Measurements from ENCODE around the gene ABAT. TPM values are rescaled to one million over a fixed set of nuclear protein-coding genes. Genes with fewer than 3 reads are reported as not detected.
A peak's percentile ranks its signal among the peaks of the same experiment; 100 is the strongest.

The ABAT gene
- total RNA-seq, 1 donor from 2014 or later: 70.9 TPM

DNA sequence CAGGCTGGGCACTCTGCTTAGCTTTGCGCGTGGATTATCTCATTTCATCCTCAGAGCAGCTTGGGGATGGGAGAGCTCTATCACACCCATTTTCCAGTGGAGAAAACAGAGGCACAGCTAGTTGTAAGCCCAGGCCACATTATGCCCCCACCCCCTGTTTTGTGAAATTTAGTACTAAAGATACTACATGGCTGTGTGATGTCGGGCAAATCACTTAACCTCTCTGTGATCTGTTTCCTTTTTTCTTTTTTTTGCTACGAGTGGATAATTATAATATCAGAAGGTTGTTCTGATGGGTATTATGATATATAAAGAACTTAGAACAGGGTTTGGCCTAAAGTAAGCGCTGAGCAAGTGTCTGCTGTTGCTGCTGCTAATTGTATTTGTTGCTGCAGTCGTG lies 41.6 kb downstream of the ABAT start:
- Mint-ChIP-seq H3K36me3 (ENCODE audit: unreplicated experiment) (no peaks in the 10 kb centered on the region), H3K4me1 (ENCODE audit: low read depth, unreplicated experiment) (peaks cover 22% of the 10 kb centered on the region), H3K27ac (ENCODE audit: unreplicated experiment) (no peak overlapping the region), H3K27me3 (ENCODE audit: unreplicated experiment) (peaks cover 4% of the 10 kb centered on the region), H3K9me3 (ENCODE audit: unreplicated experiment) (peaks cover 3% of the 10 kb centered on the region), H3K4me3 (ENCODE audit: unreplicated experiment) (no peak overlapping the region)
- DNase-seq: no peak
- TF ChIP-seq, protein P1, sequence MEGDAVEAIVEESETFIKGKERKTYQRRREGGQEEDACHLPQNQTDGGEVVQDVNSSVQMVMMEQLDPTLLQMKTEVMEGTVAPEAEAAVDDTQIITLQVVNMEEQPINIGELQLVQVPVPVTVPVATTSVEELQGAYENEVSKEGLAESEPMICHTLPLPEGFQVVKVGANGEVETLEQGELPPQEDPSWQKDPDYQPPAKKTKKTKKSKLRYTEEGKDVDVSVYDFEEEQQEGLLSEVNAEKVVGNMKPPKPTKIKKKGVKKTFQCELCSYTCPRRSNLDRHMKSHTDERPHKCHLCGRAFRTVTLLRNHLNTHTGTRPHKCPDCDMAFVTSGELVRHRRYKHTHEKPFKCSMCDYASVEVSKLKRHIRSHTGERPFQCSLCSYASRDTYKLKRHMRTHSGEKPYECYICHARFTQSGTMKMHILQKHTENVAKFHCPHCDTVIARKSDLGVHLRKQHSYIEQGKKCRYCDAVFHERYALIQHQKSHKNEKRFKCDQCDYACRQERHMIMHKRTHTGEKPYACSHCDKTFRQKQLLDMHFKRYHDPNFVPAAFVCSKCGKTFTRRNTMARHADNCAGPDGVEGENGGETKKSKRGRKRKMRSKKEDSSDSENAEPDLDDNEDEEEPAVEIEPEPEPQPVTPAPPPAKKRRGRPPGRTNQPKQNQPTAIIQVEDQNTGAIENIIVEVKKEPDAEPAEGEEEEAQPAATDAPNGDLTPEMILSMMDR (IDR thresholded peaks at IDR 0.05; ENCODE audit: partially characterized antibody, unreplicated experiment): no peak

DNA sequence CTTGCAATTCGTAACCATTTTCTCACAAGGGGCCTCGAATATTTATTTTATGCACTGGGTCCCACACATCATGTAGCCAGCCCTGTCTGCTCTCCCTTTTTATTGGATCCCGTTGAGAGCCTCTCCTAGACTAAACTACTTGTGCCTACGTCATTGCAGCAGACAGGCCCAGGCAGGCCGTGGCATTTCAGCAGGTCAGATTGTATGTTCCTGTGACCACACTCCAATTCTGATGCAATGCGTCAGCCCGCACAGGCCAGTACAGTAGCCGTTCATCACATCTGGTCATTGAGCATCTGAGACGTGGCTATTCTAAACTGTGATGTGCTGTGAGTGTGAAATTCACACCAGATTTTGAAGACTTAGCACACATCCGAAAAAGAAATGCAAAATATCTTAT lies 42.2 kb downstream of the ABAT start:
- TF ChIP-seq, protein P1 (IDR thresholded peaks at IDR 0.05; ENCODE audit: partially characterized antibody, unreplicated experiment): no peak
- Mint-ChIP-seq H3K27me3 (ENCODE audit: unreplicated experiment) (peaks cover 2% of the 10 kb centered on the region), H3K27ac (ENCODE audit: unreplicated experiment) (peak overlapping the region; percentile 16), H3K4me1 (ENCODE audit: low read depth, unreplicated experiment) (peaks cover 17% of the 10 kb centered on the region), H3K4me3 (ENCODE audit: unreplicated experiment) (no peak overlapping the region), H3K9me3 (ENCODE audit: unreplicated experiment) (peaks cover under 1% of the 10 kb centered on the region), H3K36me3 (ENCODE audit: unreplicated experiment) (no peaks in the 10 kb centered on the region)
- no peak for DNase-seq

DNA sequence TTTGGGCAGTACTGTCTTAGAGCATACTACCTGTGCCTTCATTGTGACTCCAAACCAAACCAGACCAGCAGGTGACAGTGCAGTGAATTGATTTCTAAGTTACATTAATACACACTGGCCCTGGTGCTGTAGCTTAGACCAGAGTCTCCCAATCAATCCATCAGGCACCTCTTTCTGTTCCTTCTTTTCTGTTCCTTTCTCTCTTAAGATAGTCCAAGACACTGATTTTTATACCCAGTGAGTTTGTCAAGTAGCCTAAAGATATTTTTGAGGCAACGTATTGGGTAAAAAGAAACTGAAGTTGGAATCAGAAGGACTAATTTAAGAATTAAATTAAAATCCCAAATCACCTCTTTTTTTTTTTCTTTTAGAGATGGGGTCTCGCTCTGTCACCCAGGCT lies 43.1 kb downstream of the ABAT start:
- peaks cover 2% of the 10 kb centered on the region for H3K27me3 Mint-ChIP-seq (ENCODE audit: unreplicated experiment)
- no peak for DNase-seq
- no peak overlapping the region for H3K4me3 Mint-ChIP-seq (ENCODE audit: unreplicated experiment)
- H3K27ac Mint-ChIP-seq (ENCODE audit: unreplicated experiment): no peak overlapping the region
- H3K9me3 Mint-ChIP-seq (ENCODE audit: unreplicated experiment): peaks cover 4% of the 10 kb centered on the region
- TF ChIP-seq, protein P1 (IDR thresholded peaks at IDR 0.05; ENCODE audit: partially characterized antibody, unreplicated experiment): no peak
- no peaks in the 10 kb centered on the region for H3K36me3 Mint-ChIP-seq (ENCODE audit: unreplicated experiment)
- H3K4me1 Mint-ChIP-seq (ENCODE audit: low read depth, unreplicated experiment): peaks cover 13% of the 10 kb centered on the region

DNA sequence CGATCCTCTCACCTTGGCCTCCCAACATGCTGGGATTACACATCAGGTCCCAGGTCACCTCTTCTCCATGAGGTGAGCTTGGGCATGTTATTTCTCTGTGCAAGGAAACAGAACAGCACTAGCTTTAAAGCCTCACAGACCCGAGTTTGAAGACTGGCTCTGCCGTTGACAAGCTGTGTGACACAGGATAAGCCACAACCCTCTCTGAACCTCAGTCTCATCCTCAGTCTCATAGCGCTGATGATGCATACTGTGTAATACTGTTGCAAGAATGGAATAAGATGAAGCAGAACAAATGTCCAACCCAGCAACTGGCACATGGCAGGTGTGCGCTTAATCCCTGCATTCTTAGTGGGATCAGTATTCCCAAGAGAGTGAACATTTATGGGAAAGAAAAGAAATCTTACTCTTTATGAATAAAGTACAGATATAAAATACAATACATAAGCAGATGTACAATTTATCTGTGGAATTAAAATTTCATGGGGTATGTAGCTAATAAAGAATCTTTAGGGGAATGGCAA lies 43.5 kb downstream of the ABAT start:
- peaks cover 12% of the 10 kb centered on the region for H3K4me1 Mint-ChIP-seq (ENCODE audit: low read depth, unreplicated experiment)
- peak overlapping the region; percentile 33 for H3K27ac Mint-ChIP-seq (ENCODE audit: unreplicated experiment)
- no peak overlapping the region for H3K4me3 Mint-ChIP-seq (ENCODE audit: unreplicated experiment)
- peaks cover 6% of the 10 kb centered on the region for H3K9me3 Mint-ChIP-seq (ENCODE audit: unreplicated experiment)
- H3K36me3 Mint-ChIP-seq (ENCODE audit: unreplicated experiment): no peaks in the 10 kb centered on the region
- peaks cover 2% of the 10 kb centered on the region for H3K27me3 Mint-ChIP-seq (ENCODE audit: unreplicated experiment)
- DNase-seq: no peak
- TF ChIP-seq, protein P1 (IDR thresholded peaks at IDR 0.05; ENCODE audit: partially characterized antibody, unreplicated experiment): no peak

DNA sequence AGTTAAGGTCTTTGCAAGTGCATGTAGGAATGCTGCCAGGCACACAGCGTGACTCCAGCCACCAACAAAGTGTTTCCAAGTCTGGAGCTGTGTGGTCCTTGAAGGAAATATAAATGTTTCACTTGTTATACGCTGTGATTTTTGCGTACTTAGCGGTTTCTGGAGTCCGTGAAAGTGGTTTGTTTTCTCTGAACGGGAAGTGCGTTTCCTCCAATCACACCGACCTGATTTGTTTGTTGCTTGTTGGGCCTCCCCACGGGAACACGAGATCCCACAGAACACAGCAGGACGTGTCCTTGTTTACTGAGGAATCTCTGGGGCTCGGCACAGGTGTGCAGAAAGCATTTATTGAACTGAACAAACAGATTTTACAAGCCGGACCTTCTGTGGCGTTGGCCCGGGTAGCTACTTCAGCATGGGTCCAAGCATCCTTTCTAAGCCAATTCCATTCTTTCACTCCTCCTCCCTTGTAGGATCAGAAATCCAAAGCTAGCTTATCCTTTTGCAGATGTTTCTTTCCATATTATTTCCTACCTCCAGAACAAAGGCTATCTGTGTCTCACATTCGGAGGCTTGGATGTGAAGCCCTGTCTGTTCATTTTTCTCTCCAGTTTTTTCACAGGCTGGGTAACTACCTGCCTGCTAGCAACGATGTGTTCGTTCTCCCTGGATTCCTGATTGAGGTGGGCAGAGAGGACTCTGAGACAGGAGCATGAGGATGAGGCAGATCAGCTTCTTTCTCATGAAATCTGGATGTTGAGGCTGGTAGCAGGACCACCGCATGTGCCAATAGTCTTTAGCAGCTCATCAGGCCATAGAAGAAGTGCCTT lies 44.6 kb downstream of the ABAT start:
- Mint-ChIP-seq H3K36me3 (ENCODE audit: unreplicated experiment) (no peaks in the 10 kb centered on the region), H3K4me1 (ENCODE audit: low read depth, unreplicated experiment) (peaks cover 10% of the 10 kb centered on the region), H3K27ac (ENCODE audit: unreplicated experiment) (no peak overlapping the region), H3K4me3 (ENCODE audit: unreplicated experiment) (no peak overlapping the region), H3K27me3 (ENCODE audit: unreplicated experiment) (peaks cover 3% of the 10 kb centered on the region), H3K9me3 (ENCODE audit: unreplicated experiment) (peaks cover 9% of the 10 kb centered on the region)
- TF ChIP-seq, protein P1 (IDR thresholded peaks at IDR 0.05; ENCODE audit: partially characterized antibody, unreplicated experiment): no peak
- DNase-seq: no peak

All from glutamatergic neuron (in vitro differentiated cells).